ENCODE results near the gene NT5DC2. TPM values are rescaled to one million over a fixed set of nuclear protein-coding genes. Genes with fewer than 3 reads are reported as not detected.

Gene NT5DC2
- total and polyA plus RNA-seq, 2 of the 8 experiments (the other 6 are each of a cell fraction or from before 2014, with no cell fraction given) = 331 to 477 TPM

DNA sequence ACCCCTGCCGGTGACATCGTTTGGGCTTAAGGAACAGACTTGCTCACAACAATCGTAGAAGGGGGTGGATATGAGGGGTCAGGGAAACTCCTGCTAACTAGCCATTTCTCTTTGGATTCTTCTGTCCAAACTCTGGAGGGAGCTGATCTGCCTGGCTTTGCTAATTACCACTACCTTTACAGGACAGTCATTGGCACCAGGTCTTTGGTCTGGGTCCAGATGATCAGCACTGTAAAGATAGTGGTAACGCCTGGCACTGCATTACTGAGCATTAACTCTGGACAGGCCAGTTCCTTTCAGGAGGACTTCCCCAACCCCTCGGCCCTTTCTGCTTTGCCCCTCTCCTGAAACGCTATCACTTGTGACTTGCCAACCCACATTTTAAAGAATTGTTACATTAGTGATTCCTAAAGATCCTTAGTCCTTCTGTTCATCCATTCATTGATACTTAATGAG, 3.5 kb upstream of the NT5DC2 start (continued):
- no peak for TF ChIP-seq NANOG (IDR thresholded peaks at IDR 0.05; ENCODE audit: insufficient read depth, low read depth, low read length, poor library complexity, severe bottlenecking)
- TF ChIP-seq, protein P1, sequence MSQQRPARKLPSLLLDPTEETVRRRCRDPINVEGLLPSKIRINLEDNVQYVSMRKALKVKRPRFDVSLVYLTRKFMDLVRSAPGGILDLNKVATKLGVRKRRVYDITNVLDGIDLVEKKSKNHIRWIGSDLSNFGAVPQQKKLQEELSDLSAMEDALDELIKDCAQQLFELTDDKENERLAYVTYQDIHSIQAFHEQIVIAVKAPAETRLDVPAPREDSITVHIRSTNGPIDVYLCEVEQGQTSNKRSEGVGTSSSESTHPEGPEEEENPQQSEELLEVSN (IDR thresholded peaks at IDR 0.05) = no peak
